Measurements from ENCODE around the gene FAM237A. TPM values are rescaled to one million over a fixed set of nuclear protein-coding genes. Genes with fewer than 3 reads are reported as not detected.

FAM237A gene
- total RNA-seq, result not detected

DNA sequence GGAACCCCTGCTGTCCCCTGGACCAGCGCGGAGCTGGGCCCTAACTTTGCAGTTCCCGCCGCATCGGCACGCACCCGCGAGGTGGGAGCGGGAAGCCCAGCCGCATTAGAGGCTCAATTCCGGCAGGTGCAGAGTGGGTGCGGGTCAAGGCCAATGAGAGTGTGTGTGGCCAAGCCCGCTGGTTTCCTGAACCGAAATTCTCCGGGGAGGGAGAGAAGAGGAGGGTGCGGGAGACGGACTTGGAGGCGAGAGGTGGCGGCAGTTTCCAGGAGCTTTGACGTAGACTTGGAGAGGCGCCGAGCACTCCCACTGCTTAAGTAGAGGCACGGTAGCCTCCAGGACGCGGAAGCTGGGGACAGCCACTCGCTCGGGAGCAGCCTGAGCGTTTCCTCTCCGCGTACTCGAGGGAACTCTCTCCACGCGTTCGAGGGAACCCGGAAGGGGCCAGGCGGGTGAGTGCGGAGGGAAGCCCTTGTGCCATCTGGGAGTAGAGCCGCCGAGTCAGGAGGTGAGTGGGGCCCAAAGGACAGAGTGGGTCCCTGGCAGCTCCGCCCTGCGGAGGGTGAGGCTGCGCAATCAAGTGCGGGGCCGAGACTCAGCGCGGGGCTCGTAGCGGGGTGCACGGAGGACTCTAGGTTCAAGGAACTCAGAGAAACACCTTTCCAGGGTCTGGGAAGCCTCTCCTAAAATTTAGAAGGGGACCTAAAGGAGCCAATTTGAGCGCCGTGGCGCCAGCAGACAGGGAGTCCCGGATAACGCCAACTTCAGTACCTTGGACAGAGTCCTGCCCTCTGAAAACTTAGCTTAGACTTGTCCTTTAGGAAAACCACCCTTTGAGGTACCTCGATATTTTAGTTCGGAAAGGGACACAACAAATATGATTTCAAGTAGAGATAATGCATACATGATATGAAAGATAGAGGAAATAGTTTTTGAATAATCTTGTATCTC is at the start of gene FAM237A:
Gene FAM237A, plus strand, starts transcription at position 413 of the 951 bp plus-strand sequence. CDS start 1,750 bp downstream, outside the sequence.
- ChIA-PET POLR2A (interaction anchor here (0.6 kb wide), 1 partner anchor 1384 kb away, joined by 3 read pairs; no protein-coding TSS in a partner anchor), CTCF (no interaction called here)
- Mint-ChIP-seq H3K4me1 (ENCODE audit: low read depth) (no peaks in the 10 kb centered on the region), H3K27ac (no peak within 1 kb of the TSS), H3K9me3 (no peaks in the 10 kb centered on the region), H3K27me3 (peaks cover 15% of the 10 kb centered on the region), H3K36me3 (ENCODE audit: low read depth) (no peaks in the 10 kb centered on the region), H3K4me3 (no peak within 1 kb of the TSS)
- DNase-seq, result peak; percentile 39
- ATAC-seq, result no peak
- TF ChIP-seq, protein P1, sequence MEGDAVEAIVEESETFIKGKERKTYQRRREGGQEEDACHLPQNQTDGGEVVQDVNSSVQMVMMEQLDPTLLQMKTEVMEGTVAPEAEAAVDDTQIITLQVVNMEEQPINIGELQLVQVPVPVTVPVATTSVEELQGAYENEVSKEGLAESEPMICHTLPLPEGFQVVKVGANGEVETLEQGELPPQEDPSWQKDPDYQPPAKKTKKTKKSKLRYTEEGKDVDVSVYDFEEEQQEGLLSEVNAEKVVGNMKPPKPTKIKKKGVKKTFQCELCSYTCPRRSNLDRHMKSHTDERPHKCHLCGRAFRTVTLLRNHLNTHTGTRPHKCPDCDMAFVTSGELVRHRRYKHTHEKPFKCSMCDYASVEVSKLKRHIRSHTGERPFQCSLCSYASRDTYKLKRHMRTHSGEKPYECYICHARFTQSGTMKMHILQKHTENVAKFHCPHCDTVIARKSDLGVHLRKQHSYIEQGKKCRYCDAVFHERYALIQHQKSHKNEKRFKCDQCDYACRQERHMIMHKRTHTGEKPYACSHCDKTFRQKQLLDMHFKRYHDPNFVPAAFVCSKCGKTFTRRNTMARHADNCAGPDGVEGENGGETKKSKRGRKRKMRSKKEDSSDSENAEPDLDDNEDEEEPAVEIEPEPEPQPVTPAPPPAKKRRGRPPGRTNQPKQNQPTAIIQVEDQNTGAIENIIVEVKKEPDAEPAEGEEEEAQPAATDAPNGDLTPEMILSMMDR (IDR thresholded peaks at IDR 0.05), result no peak
- intact Hi-C loops (cut with micrococcal nuclease), result no loop called here

DNA sequence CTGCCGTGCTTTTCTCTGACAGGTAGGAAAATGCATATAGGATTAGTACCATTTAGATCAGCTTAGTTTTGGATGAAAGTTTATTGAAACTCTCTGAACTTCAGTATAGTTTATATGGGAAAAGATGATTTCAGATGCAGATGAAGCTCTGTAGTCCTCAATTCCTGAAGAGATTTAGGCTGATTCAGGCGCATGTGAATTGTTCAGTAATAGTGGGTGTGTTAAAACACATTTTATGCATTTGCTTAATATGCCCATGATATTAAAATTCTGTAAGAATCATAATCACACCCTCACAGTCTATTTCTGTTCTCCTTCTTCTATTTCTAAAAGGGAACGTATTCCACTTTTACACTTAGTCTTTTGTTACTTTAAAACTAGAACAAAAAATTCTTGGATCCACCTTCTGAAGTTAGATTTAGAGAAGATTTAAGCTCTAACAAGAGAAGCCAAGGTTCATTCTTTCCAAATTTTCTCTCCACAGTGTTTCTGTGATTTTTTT is 44.5 kb upstream of the FAM237A start:
- DNase-seq, result no peak
- ATAC-seq, result no peak
- Mint-ChIP-seq H3K27me3 (peaks cover 5% of the 10 kb centered on the region), H3K36me3 (ENCODE audit: low read depth) (no peaks in the 10 kb centered on the region), H3K27ac (no peak overlapping the region), H3K9me3 (no peaks in the 10 kb centered on the region), H3K4me1 (ENCODE audit: low read depth) (no peaks in the 10 kb centered on the region), H3K4me3 (no peak overlapping the region)
- CTCF ChIA-PET, result no interaction called here
- TF ChIP-seq, protein P1 (IDR thresholded peaks at IDR 0.05), result no peak
- POLR2A ChIA-PET, result no interaction called here
- intact Hi-C loops (cut with micrococcal nuclease), result no loop called here

DNA sequence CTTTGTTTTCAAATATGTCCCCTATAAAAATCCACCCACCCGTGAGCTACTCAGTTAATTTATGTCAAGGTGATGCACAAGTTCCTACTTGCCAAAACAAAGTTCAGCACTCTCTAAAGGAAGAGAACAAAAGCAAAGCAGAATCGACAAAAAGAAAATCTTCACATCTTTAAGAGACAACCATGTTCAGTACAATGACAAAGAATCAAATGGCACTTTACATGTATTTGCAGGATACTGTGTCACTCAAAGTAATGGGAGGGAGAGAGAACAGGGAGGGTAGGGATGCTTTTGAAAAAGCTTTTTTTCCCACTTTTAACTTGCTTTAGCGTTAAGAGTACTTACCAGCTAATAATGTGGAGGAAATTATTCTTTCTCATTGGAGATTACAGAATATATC is 39.0 kb upstream of the FAM237A start:
- POLR2A ChIA-PET, result no interaction called here
- no peak for ATAC-seq

DNA sequence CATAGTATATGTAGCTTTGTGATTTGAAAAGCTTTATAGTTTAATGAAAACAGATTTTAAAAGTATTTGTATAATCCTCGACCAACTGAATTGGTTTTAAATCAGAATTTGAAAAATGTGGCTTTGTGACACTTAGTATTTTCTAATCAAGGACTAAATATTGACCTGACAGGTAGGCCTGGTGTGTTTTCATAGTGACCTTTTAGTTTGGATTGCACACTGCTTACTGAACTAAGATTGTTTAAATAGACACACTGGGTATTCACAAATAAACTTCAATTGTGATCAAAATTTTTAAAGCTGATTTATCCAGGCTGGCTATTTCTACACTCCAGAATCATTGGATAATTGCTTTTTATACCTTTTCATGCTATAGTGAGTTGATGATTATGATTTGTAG is 31.8 kb upstream of the FAM237A start:
- CTCF ChIA-PET, result interaction anchor here (0.9 to 1.1 kb wide), 2 partner anchors 27 to 53 kb away, joined by 3 read pairs; no protein-coding TSS in a partner anchor
- intact Hi-C loops (cut with micrococcal nuclease), result no loop called here

More for the DNA sequence above, 39.0 kb upstream of the FAM237A start:
- DNase-seq, result no peak
- intact Hi-C loops (cut with micrococcal nuclease), result no loop called here
- H3K36me3 Mint-ChIP-seq (ENCODE audit: low read depth), result no peaks in the 10 kb centered on the region
- no peaks in the 10 kb centered on the region for H3K27me3 Mint-ChIP-seq
- no peak overlapping the region for H3K4me3 Mint-ChIP-seq
- H3K4me1 Mint-ChIP-seq (ENCODE audit: low read depth), result no peaks in the 10 kb centered on the region
- no peak overlapping the region for H3K27ac Mint-ChIP-seq
- TF ChIP-seq, protein P1 (IDR thresholded peaks at IDR 0.05), result no peak
- CTCF ChIA-PET, result no interaction called here
- no peaks in the 10 kb centered on the region for H3K9me3 Mint-ChIP-seq

More for the DNA sequence above, 31.8 kb upstream of the FAM237A start:
- Mint-ChIP-seq H3K36me3 (ENCODE audit: low read depth) (no peaks in the 10 kb centered on the region), H3K4me3 (no peak overlapping the region), H3K9me3 (no peaks in the 10 kb centered on the region), H3K27ac (no peak overlapping the region), H3K4me1 (ENCODE audit: low read depth) (no peaks in the 10 kb centered on the region), H3K27me3 (no peaks in the 10 kb centered on the region)
- DNase-seq (no peak), ATAC-seq (no peak)
- TF ChIP-seq, protein P1 (IDR thresholded peaks at IDR 0.05), result no peak
- POLR2A ChIA-PET, result no interaction called here
